Midbrain (tissue), 1 donor: ENCODE data around the gene CHID1.

Source experiments
- DNase-seq: peaks from one replicate; lab custom pipeline; 2025; lab: John Stamatoyannopoulos, UW

The CHID1 gene

DNA sequence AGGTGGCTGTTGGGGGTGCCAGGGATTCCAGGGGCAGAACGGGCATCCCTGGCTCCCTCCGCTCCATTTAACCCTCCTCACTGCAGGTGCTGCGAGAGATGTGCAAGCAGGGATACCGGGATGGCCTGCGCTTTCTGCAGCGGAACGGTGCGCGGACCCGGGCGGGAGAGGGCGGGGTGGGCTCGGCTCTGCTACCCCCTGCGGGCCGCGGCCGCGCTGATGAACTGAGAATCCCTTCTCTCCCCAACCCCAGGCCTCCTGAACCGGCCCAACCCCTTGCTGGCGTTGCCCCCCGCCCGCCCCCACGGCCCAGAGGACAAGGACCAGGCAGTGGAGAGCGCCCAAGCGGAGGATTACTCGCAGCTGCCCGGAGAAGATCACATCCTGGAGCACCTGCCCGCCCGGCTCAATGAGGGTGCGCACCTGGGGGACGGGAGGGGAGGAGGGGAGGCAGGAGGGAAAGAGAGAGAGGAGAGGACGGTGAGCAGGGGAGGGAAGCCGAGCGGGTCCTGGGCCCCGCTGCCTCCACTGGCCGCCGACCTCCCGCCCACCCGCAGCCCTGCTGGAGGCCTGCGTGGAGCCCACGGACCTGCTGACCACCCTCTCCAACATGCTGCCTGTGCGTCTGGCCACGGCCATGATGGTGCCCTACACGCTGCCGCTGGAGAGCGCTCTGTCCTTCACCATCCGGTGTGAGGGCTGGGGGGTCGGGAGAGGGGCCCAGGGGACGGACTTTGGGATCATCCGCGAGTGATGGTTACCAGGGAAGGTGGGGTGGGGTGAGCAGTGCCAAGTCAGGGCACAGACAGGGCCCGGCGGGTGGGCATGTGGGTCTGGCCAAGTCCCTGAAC, 86.9 kb downstream of the CHID1 start:
- DNase-seq, result no peak

DNA sequence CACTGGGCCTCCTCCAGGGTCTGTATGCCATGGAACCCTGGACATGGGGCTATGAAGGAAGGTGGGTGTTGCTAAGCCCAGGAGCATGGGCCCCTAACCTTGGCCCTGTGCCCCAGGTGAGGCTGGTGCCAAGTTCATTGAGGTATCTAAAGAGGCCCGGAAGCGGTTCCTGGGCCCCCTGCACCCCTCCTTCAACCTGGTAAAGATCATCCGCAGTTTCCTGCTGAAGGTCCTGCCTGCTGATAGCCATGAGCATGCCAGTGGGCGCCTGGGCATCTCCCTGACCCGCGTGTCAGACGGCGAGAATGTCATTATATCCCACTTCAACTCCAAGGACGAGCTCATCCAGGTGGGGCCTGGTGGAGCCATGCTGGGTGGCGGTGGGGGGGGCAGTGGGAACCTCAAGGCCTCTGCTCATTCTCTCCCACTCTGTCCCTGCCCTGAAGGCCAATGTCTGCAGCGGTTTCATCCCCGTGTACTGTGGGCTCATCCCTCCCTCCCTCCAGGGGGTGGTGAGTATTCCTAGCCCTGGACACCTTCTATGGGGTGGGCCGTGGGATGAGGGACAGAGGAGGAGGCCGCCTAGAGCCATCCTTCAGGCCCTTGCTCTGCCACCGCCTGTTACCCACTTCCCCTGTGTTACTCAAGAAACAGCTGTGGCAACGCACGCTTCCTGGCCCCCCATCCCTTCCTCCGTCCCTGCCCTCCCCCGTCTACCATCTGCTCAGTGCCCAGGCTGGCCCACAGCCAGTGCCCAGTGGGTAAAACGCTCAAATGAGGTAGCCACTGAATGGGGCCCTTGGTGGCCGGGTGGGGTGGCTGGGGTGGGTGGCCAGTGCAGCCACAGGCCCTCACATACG, 88.9 kb downstream of the CHID1 start:
- DNase-seq, result no peak

DNA sequence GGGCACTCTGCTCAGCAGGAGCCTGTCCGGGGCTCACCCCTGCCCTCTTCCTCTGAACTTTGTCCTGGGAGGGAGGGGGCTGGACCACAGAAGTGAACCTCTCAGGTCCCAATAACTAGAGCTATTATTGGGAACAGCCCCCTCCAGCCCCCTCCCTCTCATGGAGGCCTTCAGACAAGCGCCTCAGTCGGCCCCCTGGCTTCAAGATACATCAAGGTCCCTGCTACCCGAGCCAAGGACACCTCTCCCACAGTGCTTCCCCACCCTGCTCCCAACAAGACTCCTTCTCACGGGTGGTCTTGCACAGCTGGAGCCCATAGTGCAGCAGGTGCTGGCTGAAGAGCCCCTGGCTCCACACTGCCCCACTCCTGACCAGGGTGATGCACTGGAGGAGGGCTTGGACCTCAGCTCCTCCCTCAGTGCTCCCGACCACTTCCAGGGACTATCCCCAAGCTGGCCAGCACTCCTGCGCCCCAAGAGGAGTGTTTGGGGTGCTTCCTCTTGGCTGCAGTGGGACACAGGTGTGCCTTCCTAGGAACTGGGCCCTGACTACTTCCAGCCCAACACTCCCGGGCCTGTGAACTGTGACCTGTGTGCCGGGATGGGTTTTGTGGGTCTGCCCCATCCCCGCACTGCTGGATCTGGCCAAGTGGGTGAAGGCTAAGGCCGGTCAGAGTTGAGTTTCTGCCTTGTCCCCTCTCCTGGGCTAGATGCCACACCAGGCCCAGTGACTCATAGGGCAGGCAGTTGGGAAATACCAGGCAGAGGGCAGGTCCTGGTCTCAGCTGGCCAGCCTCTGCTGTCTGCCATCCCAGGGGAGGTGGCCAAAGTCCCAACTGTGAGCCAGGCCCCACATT, 89.7 kb downstream of the CHID1 start:
- peak; percentile 24 for DNase-seq

DNA sequence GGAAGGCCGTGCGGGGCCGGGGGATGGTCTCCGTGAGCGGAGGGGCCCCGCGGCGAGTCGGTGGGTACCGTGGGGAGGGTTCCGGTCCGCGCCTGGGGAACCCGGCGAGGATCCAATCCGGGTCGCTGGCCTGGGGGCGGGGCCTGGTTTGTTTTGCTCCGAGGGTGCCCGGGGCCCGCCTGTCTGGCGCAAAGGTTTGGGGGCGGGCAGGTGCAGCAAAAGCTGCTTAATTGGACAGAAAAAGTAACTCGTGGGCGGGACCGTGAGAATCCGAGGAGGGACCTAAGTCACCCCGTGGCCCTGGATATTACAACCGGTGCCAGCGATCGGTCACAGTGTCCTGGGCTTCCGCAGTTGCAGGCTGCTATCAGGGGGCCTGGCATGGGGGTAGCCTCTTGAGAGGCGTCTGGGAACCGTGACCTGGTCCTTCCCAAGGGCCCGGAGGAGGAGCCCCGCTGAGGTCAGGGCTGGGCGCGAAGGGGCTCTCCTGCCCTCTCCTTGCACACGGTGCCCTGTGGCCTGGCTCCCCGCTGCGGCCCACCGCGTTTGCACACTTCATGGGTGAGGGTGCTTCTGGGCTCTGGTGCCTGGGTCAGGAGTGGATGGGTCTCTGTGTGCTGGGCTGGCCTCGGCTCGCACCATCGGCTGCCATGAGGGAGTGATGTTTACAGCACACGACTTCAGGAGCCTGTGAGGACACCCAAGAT, 90.5 kb downstream of the CHID1 start:
- peak; percentile 61 for DNase-seq

DNA sequence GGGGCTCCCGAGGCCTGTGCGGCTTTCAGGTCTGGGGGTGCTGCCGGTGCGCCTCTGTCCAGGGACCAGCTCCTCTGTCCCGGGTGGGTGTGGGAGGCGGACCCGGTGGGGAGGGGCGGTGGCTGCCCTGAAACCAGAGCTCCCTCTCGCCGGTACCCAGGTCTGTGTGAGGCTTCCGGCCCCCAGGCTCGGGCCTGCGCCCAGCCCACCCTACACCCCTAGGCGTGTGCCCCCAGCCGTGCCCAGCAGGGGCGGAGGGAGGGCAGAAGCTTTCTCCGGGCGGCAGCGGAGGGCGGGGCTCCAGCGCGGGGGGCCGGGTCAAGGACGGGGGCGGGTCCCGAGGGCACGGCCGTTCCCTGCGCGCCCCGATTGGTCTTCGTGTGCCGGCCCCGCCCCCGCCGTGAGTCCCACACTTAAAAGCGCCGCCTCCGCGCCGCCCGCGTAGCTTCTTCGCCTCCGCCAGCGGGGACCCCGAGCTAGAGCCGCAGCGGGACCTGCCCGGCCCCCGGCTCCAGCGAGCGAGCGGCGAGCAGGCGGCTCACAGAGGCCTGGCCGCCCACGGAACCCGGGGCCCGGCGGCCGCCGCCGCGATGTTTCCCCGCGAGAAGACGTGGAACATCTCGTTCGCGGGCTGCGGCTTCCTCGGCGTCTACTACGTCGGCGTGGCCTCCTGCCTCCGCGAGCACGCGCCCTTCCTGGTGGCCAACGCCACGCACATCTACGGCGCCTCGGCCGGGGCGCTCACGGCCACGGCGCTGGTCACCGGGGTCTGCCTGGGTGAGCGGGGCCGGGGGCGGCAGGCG, 91.3 kb downstream of the CHID1 start:
- DNase-seq, result peak; percentile 94

DNA sequence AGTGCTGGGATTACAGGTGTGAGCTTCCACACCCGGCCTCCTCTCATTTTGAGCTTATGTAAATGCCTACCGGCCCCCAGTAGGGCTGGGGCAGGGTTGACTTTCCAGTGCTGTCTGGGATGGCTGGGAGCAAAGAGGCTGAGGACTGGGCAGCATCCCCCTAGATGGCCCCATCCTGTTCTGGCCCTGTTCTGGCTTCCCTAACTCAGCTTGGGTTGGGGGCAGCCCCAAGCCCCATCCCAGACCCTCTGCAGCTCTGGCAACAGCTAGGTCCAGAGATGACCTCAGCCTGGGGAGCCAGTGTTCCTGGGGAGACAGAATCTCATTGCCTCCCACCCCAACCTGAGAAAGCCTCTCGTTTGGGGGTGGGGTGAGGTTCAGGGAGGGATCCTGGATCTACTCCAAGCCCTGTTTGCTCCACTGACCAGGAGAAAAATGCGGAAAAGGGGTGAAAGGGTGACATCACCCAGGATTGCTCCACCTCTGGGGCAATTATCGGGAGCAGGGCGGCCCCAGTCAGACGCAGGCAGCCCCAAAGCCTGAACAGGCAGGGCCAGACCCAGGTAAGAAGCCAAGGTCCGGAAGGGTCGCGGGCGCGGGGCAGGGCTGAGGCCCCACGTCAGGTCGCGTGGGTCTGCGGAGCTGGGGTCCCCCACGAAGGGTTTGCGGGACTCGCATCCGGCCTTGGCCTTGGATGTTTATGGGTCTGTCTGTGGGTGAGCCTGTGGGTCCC, 92.0 kb downstream of the CHID1 start, which contains the start of gene PNPLA2:
PNPLA2 (plus strand) TSS at position 519 of the 733 bp plus-strand sequence. CDS start 805 bp downstream, outside the sequence.
- DNase-seq, result no peak
